Pons (tissue), 1 donor: ENCODE data around the gene HERC6.
"Not testable (repeated sequence)": the region's sequence is repeated elsewhere in the genome, so short reads cannot be mapped to it uniquely, and the experiment has no call there.

ENCODE experiments used
- DNase-seq: peaks from one replicate; pipeline ENCODE4 v3.0.0-alpha.2; 2016; ENCODE audit warnings: low spot score

HERC6 gene

GRCh38 chr4:88378691-88379559 is at the start of gene HERC6:
Gene HERC6, plus strand, starts transcription at chr4:88378852. Its CDS starts 70 bp downstream, at chr4:88378922.
- peak; percentile 71 for DNase-seq

GRCh38 chr4:88333741-88334405 is 44.8 kb upstream of the HERC6 start:
- DNase-seq = no peak

GRCh38 chr4:88335092-88335665 is 43.5 kb upstream of the HERC6 start:
- no peak for DNase-seq

GRCh38 chr4:88341227-88342192 is 37.1 kb upstream of the HERC6 start:
- peak; percentile 29 for DNase-seq

GRCh38 chr4:88346902-88347301 is 31.8 kb upstream of the HERC6 start:
- not testable (repeated sequence) for DNase-seq

- DNase-seq = not testable (repeated sequence)
Observed at GRCh38 chr4:88348761-88349160, 29.9 kb upstream of the HERC6 start.

- no peak for DNase-seq
Observed at GRCh38 chr4:88350786-88351185, 27.9 kb upstream of the HERC6 start.

- DNase-seq = no peak
Observed at GRCh38 chr4:88352062-88352740, 26.5 kb upstream of the HERC6 start.

- no peak for DNase-seq
Observed at GRCh38 chr4:88353324-88353723, 25.3 kb upstream of the HERC6 start.

- no peak for DNase-seq
Observed at GRCh38 chr4:88356771-88357170, 21.9 kb upstream of the HERC6 start.

- no peak for DNase-seq
Observed at GRCh38 chr4:88357262-88357661, 21.4 kb upstream of the HERC6 start.

GRCh38 chr4:88359558-88359957 is 19.1 kb upstream of the HERC6 start:
- no peak for DNase-seq

GRCh38 chr4:88360256-88360655 is 18.4 kb upstream of the HERC6 start:
- DNase-seq = no peak

GRCh38 chr4:88360791-88361190 is 17.9 kb upstream of the HERC6 start:
- DNase-seq = no peak

- not testable (repeated sequence) for DNase-seq
Observed at GRCh38 chr4:88361217-88361773, 17.4 kb upstream of the HERC6 start.

- DNase-seq = no peak
Observed at GRCh38 chr4:88366460-88366859, 12.2 kb upstream of the HERC6 start.

- DNase-seq = no peak
Observed at GRCh38 chr4:88367826-88368225, 10.8 kb upstream of the HERC6 start.

- DNase-seq = peak; percentile 57
Observed at GRCh38 chr4:88369180-88369812, 9.4 kb upstream of the HERC6 start.

GRCh38 chr4:88381123-88381522 is 2.5 kb downstream of the HERC6 start:
- no peak for DNase-seq

GRCh38 chr4:88382621-88383020 is 4.0 kb downstream of the HERC6 start:
- no peak for DNase-seq
